ENCODE data around the gene EMSY.
"Not testable (repeated sequence)": the region's sequence is repeated elsewhere in the genome, so short reads cannot be mapped to it uniquely, and the experiment has no call there.

The EMSY gene

DNA sequence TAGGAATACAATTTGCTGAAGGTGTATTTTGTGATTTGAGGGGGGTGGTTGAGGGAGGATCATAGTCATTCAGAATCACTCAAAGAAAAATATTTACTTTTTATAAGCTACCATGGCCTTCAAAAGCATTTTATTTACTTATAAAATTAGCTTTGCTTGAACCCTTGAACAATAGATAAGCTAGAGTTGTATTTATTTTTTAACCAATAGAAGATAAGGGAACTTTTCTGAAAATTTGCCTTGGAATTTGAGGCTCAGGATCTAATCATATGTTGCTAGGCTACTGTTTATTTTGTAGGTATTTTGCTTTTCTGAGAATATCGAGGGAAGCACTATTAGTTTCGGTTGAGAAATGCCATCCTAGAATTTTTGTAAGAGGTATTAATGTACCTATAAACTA lies 82.1 kb downstream of the EMSY start:
- no peak for DNase-seq

GRCh38 chr11:76542436-76542835 lies 97.6 kb downstream of the EMSY start:
- DNase-seq, result no peak

GRCh38 chr11:76543006-76543703 lies 98.3 kb downstream of the EMSY start:
- no peak for DNase-seq

GRCh38 chr11:76550781-76551180 lies 106.0 kb downstream of the EMSY start:
- DNase-seq, result no peak

- DNase-seq, result no peak
Measured at GRCh38 chr11:76551400-76551799, 106.6 kb downstream of the EMSY start.

DNA sequence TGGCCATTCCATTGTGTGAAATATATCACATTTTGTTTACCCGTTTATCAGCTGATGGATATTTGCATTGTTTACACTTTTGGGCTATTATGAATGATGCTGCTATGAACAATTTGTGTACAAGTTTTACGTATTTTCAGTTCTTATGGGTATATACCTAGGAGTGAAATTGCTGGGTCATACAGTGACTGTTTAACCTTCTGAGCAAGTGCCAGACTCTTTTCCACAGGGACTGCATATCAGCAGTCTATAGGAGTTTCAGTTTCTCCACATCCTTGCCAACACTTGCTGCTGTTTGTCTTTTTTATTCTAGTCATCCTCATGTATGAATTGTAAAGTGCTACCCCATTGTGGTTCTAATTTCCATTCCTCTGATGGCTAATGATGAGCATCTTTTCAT lies 108.2 kb downstream of the EMSY start:
- DNase-seq, result no peak

GRCh38 chr11:76553554-76554476 lies 109.0 kb downstream of the EMSY start:
- DNase-seq, result no peak

GRCh38 chr11:76554767-76555166 lies 109.9 kb downstream of the EMSY start:
- no peak for DNase-seq

DNA sequence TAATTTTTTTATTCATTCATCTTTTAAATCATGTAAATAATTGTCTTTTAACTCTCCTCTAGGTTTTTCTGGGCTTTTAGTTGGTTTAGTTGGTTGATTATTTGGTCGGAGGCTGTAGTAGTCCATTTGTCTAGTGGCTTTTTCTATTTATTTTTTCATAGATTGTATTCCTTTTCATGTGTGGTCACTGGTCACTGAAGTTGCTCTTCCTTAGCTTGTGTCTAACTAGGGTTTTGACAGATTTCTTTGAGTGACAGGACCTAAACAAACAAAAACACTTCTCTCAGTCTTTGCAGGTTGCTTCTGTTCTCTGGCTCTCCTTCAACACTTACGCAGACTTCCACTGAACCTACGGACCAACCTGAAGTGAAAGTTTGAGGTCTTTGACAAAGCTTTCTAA lies 112.6 kb downstream of the EMSY start:
- no peak for DNase-seq

DNA sequence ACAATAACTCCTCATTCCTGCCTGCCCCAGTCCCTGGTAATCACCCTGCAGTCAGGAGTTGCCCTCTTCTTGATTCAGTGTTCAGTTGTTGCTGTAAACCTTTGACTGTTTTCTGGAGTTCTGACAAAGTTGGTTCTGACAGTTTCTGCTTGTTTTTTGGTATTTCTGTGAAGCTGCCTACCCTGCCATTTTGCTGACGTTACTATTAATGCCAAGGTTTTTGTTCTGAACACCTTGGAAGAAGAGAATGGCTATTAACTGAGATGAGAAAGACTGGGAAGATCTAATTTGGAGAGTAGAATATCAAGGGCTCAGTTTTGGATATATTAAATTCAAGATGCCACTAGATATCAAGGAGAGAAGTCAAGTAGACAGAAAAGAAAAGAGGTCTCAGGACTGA lies 113.7 kb downstream of the EMSY start:
- DNase-seq, result no peak

- DNase-seq, result no peak
Measured at GRCh38 chr11:76558891-76559290, 114.1 kb downstream of the EMSY start.

GRCh38 chr11:76559346-76559745 lies 114.5 kb downstream of the EMSY start:
- no peak for DNase-seq

DNA sequence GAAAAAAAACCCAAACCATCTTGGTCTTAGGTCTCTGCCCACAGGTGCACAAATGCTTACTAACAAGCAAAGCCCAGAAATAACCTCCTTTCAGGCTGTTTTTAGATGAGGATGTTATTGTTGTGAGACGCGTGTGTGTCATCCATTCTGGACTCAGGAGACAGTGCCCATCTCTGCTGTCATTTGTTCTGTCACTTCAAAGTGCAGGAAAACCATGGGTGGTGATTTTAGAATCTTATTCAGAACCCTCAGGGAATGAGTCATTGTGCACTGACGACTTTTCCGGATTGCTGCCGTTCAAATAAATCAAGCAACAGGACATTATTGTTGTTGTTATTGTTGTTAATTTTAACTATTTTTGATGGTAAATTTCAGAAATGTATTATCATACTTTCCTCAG lies 115.4 kb downstream of the EMSY start:
- no peak for DNase-seq

DNA sequence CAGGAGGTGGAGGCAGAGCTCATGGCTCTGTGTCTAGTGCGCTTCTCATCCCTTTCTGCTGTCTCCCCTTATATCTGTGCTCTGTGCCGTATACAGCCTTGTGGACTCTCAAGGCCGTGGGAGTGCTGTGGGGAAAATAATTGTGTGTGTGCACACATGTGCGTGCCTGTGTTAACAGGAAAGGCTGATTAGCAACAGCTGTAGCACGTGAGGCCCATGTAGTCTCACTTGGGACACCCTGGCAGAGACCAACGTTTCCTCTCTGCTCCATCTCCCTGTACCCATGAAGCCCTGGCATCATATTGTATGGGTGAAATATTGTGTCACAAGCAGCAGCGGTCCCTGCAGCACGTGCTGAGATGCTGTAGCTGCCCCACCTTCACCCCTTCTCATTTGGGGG lies 116.4 kb downstream of the EMSY start:
- no peak for DNase-seq

DNA sequence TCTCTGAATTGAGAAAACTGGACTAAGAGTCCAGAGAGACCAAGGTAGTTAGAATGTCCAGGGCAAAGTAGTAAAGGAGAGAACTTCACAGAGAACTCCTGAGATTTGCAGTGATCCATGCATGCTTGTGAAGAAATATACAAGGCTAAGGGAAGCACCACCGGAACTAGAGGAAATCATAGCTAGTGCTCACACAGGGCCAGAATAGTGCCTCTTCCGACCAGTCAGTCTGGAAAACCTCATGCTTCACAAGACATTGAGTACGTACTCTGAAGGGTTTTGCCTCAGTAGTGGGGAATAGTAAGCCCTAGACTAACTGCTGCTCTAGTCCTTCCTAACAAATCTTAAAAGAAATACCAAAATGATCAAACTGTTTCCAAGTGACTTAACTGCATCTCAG lies 117.7 kb downstream of the EMSY start:
- DNase-seq, result no peak

DNA sequence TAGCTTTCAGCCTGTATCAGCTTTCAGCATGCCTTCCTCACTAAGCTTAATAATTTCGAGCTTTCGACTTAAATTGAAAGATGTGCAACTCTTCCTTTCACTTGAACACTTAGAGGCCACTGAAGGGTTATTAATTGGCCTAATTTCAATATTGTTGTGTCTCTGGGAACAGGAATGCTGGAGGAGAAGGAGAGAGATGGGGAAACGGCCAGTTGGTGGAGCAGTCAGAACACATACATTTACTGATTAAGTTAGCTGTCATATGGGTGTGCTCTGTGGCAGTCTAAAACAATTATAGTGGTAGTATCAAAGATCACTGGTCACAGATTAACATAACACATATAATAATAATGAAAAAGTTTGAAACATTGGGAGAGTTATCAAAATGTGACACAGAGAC lies 119.5 kb downstream of the EMSY start:
- no peak for DNase-seq

DNA sequence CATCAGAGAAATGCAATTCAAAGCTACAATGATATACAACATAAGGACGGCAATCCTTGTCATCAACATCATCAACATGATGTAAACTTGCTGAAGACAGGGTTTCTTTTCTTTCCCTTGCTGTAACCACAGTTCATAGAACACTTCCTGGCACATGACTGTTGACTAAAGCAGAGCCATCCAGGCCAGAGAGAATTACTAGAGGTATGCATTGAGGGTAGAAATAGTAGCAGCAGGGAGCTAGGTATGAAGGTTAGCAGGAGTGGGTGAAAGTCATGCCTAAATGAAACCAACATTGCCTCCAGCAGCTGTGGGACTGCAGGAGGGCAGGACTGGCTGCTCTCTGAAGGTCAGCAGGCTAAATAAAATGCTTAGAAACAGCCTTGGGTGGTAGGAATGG lies 122.0 kb downstream of the EMSY start:
- DNase-seq, result no peak

- no peak for DNase-seq
Measured at GRCh38 chr11:76567261-76567660, 122.4 kb downstream of the EMSY start.

GRCh38 chr11:76568139-76568538 lies 123.3 kb downstream of the EMSY start:
- DNase-seq, result no peak

DNA sequence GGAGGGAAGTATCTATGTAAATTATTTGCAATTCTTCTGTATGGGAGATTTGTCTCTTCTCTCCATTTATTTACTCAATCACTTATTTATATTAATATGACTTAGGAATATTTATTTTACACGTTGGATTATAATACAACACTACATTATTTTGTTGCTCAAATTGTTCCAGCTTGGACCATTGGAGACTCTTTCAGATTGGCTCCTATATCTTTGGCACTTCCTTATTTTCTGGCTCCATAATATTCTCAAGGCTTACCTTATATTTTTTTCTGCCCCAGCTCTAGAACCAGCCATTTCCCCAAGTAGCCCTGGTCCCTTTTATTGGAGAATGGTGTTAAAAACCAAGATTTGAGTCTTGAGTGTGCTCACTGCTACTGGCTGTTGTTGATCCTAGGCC lies 123.8 kb downstream of the EMSY start:
- no peak for DNase-seq

- not testable (repeated sequence) for DNase-seq
Measured at GRCh38 chr11:76572181-76572875, 127.5 kb downstream of the EMSY start.

- no peak for DNase-seq
Measured at GRCh38 chr11:76574406-76574805, 129.6 kb downstream of the EMSY start.

- no peak for DNase-seq
Measured at GRCh38 chr11:76574879-76575278, 130.1 kb downstream of the EMSY start.
